NCI-H1436 (cell line): ENCODE results near the gene IBA57.

Source experiments
- DNase-seq: peaks from one replicate; lab custom pipeline; 2025; lab: John Stamatoyannopoulos, UW

The IBA57 gene

GRCh38 chr1:228144993-228145343 lies 20.6 kb upstream of the IBA57 start:
- DNase-seq = no peak

GRCh38 chr1:228145463-228146416 lies 19.9 kb upstream of the IBA57 start:
- no peak for DNase-seq

GRCh38 chr1:228146417-228147150 lies 19.0 kb upstream of the IBA57 start:
- no peak for DNase-seq

GRCh38 chr1:228147151-228147693 lies 18.4 kb upstream of the IBA57 start:
- no peak for DNase-seq

- no peak for DNase-seq
Measured at GRCh38 chr1:228147768-228148167, 17.8 kb upstream of the IBA57 start.

GRCh38 chr1:228148196-228148861 lies 17.3 kb upstream of the IBA57 start:
- no peak for DNase-seq

GRCh38 chr1:228148935-228149405 lies 16.6 kb upstream of the IBA57 start:
- no peak for DNase-seq

- DNase-seq = no peak
Measured at GRCh38 chr1:228149406-228150119, 16.0 kb upstream of the IBA57 start, which contains the start of gene GJC2. GJC2 (plus strand) TSS chr1:228149930; CDS start chr1:228157759, 7,829 bp downstream.

GRCh38 chr1:228150120-228150460 lies 15.5 kb upstream of the IBA57 start:
- no peak for DNase-seq

GRCh38 chr1:228150461-228151179 lies 15.0 kb upstream of the IBA57 start:
- DNase-seq = no peak

GRCh38 chr1:228151180-228151925 lies 14.3 kb upstream of the IBA57 start:
- DNase-seq = no peak

- no peak for DNase-seq
Measured at GRCh38 chr1:228152097-228152917, 13.3 kb upstream of the IBA57 start.

- no peak for DNase-seq
Measured at GRCh38 chr1:228152918-228153258, 12.7 kb upstream of the IBA57 start.

GRCh38 chr1:228154021-228154669 lies 11.5 kb upstream of the IBA57 start:
- DNase-seq = no peak

- no peak for DNase-seq
Measured at GRCh38 chr1:228154670-228155571, 10.7 kb upstream of the IBA57 start.

GRCh38 chr1:228155596-228156514 lies 9.7 kb upstream of the IBA57 start:
- DNase-seq = no peak

- no peak for DNase-seq
Measured at GRCh38 chr1:228156515-228156881, 9.1 kb upstream of the IBA57 start.
